ENCODE results near the gene SLC6A4.

Gene SLC6A4

DNA sequence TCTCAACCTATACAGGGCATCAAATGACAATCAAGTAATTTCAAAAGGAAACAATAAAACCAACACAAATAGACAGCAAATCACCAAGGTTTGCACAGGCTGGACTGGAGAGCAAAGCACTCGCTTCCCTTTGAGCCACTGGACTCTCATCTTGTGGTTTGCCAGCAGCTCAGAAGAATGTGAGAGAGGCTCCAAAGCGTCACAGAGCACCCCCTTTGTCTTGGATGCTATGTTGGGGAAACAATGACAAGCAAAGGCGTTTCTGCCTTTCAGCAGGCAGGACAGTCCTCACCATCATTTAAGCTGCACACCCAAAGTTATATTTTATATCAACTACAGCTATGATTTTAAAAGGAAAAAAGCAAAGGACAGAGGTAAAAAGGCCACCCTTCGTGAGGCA is 13.2 kb downstream of the SLC6A4 start:
- H3K4me3 ChIP-seq (ENCODE audit: low read length), result no peak overlapping the region
- TF ChIP-seq, protein P1, sequence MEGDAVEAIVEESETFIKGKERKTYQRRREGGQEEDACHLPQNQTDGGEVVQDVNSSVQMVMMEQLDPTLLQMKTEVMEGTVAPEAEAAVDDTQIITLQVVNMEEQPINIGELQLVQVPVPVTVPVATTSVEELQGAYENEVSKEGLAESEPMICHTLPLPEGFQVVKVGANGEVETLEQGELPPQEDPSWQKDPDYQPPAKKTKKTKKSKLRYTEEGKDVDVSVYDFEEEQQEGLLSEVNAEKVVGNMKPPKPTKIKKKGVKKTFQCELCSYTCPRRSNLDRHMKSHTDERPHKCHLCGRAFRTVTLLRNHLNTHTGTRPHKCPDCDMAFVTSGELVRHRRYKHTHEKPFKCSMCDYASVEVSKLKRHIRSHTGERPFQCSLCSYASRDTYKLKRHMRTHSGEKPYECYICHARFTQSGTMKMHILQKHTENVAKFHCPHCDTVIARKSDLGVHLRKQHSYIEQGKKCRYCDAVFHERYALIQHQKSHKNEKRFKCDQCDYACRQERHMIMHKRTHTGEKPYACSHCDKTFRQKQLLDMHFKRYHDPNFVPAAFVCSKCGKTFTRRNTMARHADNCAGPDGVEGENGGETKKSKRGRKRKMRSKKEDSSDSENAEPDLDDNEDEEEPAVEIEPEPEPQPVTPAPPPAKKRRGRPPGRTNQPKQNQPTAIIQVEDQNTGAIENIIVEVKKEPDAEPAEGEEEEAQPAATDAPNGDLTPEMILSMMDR (IDR thresholded peaks at IDR 0.05; ENCODE audit: insufficient read depth, low read depth, low read length, missing control alignments), result no peak
- no peak for DNase-seq (ENCODE audit: low read depth)

DNA sequence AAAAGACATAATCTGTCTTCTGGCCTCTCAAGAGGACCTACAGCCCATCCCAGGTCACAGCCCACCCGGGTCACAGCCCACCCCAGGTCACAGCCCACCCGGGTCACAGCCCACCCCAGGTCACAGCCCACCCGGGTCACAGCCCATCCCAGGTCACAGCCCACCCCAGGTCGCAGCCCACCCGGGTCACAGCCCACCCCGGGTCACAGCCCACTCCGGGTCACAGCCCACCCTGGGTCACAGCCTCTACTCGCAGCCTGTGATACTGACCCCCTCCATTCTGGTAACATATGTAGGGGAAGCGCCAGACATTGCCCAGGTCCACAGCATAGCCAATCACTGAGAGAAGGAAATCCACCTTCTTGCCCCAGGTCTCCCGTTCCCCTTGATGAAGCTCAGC is 14.2 kb downstream of the SLC6A4 start:
- DNase-seq (ENCODE audit: low read depth), result no peak
- TF ChIP-seq, protein P1 (IDR thresholded peaks at IDR 0.05; ENCODE audit: insufficient read depth, low read depth, low read length, missing control alignments), result no peak
- no peak overlapping the region for H3K4me3 ChIP-seq (ENCODE audit: low read length)

DNA sequence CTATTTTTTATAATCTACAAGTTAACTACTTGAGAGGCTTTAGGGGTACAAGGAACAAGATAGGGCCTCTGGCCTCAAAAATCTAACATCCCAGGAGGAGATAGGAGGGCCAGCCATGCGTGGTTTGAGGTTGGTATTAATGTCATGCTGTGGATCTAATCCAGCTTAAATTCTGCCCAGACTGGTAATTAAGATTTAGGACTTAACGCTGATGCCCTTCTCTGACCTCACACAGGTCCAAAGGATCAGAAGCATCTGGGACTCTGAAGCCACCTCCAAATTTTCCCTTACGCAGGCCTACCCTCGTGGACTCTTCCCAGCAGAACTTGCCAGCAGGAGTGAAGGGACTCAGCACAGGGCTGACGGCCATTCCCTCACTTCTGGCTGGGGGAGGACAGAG is 15.1 kb downstream of the SLC6A4 start:
- H3K4me3 ChIP-seq (ENCODE audit: low read length), result no peak overlapping the region
- TF ChIP-seq, protein P1 (IDR thresholded peaks at IDR 0.05; ENCODE audit: insufficient read depth, low read depth, low read length, missing control alignments), result no peak
- DNase-seq (ENCODE audit: low read depth), result no peak

DNA sequence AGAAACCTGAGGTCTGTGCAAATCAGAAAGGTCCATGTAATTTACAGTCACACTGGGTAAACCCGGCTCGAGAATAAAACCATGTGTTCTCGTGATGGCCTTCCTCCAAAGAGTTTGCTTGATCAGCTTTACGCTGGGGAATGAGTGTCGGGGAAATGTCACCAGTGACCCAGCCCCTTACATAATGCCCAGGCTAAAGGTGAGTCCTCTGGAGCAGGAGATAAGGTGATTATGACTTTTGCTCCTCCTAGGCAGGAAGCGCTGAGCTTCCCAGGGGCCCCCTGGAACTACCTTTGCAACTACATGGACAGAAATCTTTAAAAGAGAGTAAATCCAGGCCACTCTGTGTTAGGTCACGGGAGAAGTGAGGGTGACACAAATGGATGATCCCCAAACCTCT is 15.7 kb downstream of the SLC6A4 start:
- TF ChIP-seq, protein P1 (IDR thresholded peaks at IDR 0.05; ENCODE audit: insufficient read depth, low read depth, low read length, missing control alignments), result no peak

DNA sequence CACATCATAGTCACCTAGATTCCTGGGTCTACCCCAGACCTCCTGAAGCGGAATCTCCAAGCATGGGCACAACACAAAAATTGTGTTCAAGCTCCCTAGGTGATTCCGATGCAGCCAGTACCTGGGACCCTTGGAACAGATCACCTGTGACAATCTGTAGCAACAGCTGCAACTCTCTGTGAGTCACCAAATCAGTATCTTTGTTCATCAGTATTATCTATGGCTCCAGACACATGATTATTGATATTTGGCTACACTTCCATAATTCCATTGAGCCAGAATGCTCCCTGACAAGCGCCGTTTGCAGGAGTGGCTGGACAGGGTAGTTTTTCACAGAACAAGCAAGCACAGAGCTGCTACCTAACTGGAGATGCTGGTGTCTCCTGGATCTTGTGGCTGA is 16.2 kb downstream of the SLC6A4 start:
- H3K4me3 ChIP-seq (ENCODE audit: low read length), result no peak overlapping the region
- no peak for DNase-seq (ENCODE audit: low read depth)

More for the DNA sequence above, 15.7 kb downstream of the SLC6A4 start:
- no peak for DNase-seq (ENCODE audit: low read depth)
- no peak overlapping the region for H3K4me3 ChIP-seq (ENCODE audit: low read length)

DNA sequence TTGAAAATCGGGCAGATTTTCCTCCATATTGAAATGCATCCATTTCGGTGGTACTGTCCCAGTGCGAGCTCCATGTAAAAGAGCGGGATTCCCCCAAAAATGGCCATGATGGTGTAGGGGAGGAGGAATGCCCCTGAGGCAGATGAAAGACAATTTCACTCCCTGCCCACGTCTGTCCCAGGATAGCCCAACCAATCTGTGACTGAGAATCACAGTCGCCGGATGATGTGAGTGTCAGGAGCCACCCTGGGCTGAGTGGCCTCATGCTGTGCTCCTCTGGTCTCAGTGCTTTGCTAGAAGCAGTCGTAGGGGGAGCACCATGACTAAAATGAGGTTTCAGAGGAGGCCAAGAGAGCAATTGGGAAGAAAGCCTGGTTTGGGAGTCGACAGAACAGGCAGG is 16.7 kb downstream of the SLC6A4 start:
- H3K4me3 ChIP-seq (ENCODE audit: low read length), result no peak overlapping the region
- TF ChIP-seq, protein P1 (IDR thresholded peaks at IDR 0.05; ENCODE audit: insufficient read depth, low read depth, low read length, missing control alignments), result no peak
- DNase-seq (ENCODE audit: low read depth), result no peak

More for the DNA sequence above, 16.2 kb downstream of the SLC6A4 start:
- TF ChIP-seq, protein P1 (IDR thresholded peaks at IDR 0.05; ENCODE audit: insufficient read depth, low read depth, low read length, missing control alignments), result no peak

DNA sequence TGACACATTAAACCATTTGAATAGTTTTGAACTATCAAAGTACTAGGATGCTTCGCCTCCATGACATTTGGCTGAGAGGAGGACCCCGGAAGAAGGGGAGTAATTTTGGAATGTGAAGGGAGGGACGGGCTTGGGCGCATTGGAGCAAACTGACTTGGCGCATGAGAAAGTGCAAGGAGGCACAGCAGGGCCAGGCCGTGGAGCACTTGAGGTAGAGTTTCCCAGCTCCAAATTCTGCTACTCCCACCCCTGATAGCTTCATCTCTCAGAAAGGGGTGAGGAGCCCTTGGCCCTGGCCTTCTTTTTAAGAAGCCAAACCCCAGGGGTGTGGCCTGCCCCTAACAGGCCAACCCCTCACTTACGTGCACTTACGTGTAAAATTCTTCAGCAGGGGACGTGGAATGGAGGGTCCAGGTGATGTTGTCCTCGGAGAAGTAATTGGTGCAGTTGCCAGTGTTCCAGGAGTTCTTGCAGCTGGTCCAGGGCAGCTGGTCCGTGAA is 17.7 kb downstream of the SLC6A4 start:
- H3K4me3 ChIP-seq (ENCODE audit: low read length), result no peak overlapping the region
- DNase-seq (ENCODE audit: low read depth), result no peak
- TF ChIP-seq, protein P1 (IDR thresholded peaks at IDR 0.05; ENCODE audit: insufficient read depth, low read depth, low read length, missing control alignments), result no peak
